ENCODE results near the gene ACSS2.

Gene ACSS2

GRCh38 chr20:34967421-34967820 is 91.0 kb downstream of the ACSS2 start:
- H3K4me1 Mint-ChIP-seq (ENCODE audit: low read depth), result no peaks in the 10 kb centered on the region
- H3K4me3 Mint-ChIP-seq, result no peak overlapping the region
- no peaks in the 10 kb centered on the region for H3K27me3 Mint-ChIP-seq
- no peaks in the 10 kb centered on the region for H3K9me3 Mint-ChIP-seq
- no peak overlapping the region for H3K27ac Mint-ChIP-seq
- H3K36me3 Mint-ChIP-seq (ENCODE audit: low read depth), result no peaks in the 10 kb centered on the region

GRCh38 chr20:34968042-34968775 is 91.8 kb downstream of the ACSS2 start:
- Mint-ChIP-seq H3K4me3 (no peak overlapping the region), H3K27me3 (no peaks in the 10 kb centered on the region), H3K27ac (no peak overlapping the region), H3K36me3 (ENCODE audit: low read depth) (no peaks in the 10 kb centered on the region), H3K9me3 (no peaks in the 10 kb centered on the region), H3K4me1 (ENCODE audit: low read depth) (no peaks in the 10 kb centered on the region)

- no peak overlapping the region for H3K27ac Mint-ChIP-seq
- no peaks in the 10 kb centered on the region for H3K4me1 Mint-ChIP-seq (ENCODE audit: low read depth)
- no peaks in the 10 kb centered on the region for H3K9me3 Mint-ChIP-seq
- H3K4me3 Mint-ChIP-seq, result no peak overlapping the region
- H3K36me3 Mint-ChIP-seq (ENCODE audit: low read depth), result no peaks in the 10 kb centered on the region
- H3K27me3 Mint-ChIP-seq, result no peaks in the 10 kb centered on the region
Observed at GRCh38 chr20:34970193-34970840, 93.9 kb downstream of the ACSS2 start.

GRCh38 chr20:34970846-34971560 is 94.6 kb downstream of the ACSS2 start:
- H3K27me3 Mint-ChIP-seq, result no peaks in the 10 kb centered on the region
- H3K4me1 Mint-ChIP-seq (ENCODE audit: low read depth), result no peaks in the 10 kb centered on the region
- H3K36me3 Mint-ChIP-seq (ENCODE audit: low read depth), result no peaks in the 10 kb centered on the region
- H3K4me3 Mint-ChIP-seq, result no peak overlapping the region
- H3K27ac Mint-ChIP-seq, result no peak overlapping the region
- H3K9me3 Mint-ChIP-seq, result no peaks in the 10 kb centered on the region

GRCh38 chr20:34971561-34972235 is 95.3 kb downstream of the ACSS2 start:
- no peaks in the 10 kb centered on the region for H3K4me1 Mint-ChIP-seq (ENCODE audit: low read depth)
- H3K4me3 Mint-ChIP-seq, result no peak overlapping the region
- H3K9me3 Mint-ChIP-seq, result no peaks in the 10 kb centered on the region
- H3K36me3 Mint-ChIP-seq (ENCODE audit: low read depth), result no peaks in the 10 kb centered on the region
- H3K27ac Mint-ChIP-seq, result no peak overlapping the region
- peaks cover 3% of the 10 kb centered on the region for H3K27me3 Mint-ChIP-seq

GRCh38 chr20:34974246-34974645 is 97.8 kb downstream of the ACSS2 start:
- Mint-ChIP-seq H3K9me3 (no peaks in the 10 kb centered on the region), H3K27me3 (peaks cover 8% of the 10 kb centered on the region), H3K27ac (no peak overlapping the region), H3K4me1 (ENCODE audit: low read depth) (no peaks in the 10 kb centered on the region), H3K36me3 (ENCODE audit: low read depth) (no peaks in the 10 kb centered on the region), H3K4me3 (no peak overlapping the region)

GRCh38 chr20:34976286-34976685 is 99.9 kb downstream of the ACSS2 start:
- Mint-ChIP-seq H3K27ac (no peak overlapping the region), H3K4me1 (ENCODE audit: low read depth) (no peaks in the 10 kb centered on the region), H3K27me3 (peaks cover 10% of the 10 kb centered on the region), H3K36me3 (ENCODE audit: low read depth) (no peaks in the 10 kb centered on the region), H3K4me3 (no peak overlapping the region), H3K9me3 (no peaks in the 10 kb centered on the region)
